IPS-18a (cell line): ENCODE data around the gene ERLEC1.
A peak's percentile ranks its signal among the peaks of the same experiment; 100 is the strongest.

Source experiments
- H3K27ac ChIP-seq: one replicate; pipeline ENCODE4 v1.5.1; 2013; ENCODE audit warnings: low read length
- H3K27me3 ChIP-seq: one replicate; pipeline ENCODE4 v1.6.1; 2013; ENCODE audit warnings: mild to moderate bottlenecking, low read length; ENCODE audit not compliant: control insufficient read depth, insufficient read depth
- H3K36me3 ChIP-seq: one replicate; pipeline ENCODE4 v1.6.1; 2013; ENCODE audit warnings: low read depth, low read length; ENCODE audit not compliant: control insufficient read depth
- H3K4me1 ChIP-seq: one replicate; pipeline ENCODE4 v1.6.1; 2013; ENCODE audit warnings: low read depth, low read length; ENCODE audit not compliant: control insufficient read depth
- H3K4me3 ChIP-seq: one replicate; pipeline ENCODE4 v1.5.1; 2013; ENCODE audit warnings: low read length
- H3K9ac ChIP-seq: one replicate; pipeline ENCODE4 v1.6.1; 2013; ENCODE audit warnings: mild to moderate bottlenecking, low read length, moderate library complexity
- H3K9me3 ChIP-seq: one replicate; pipeline ENCODE4 v1.6.1; 2013; ENCODE audit warnings: low read depth, low read length; ENCODE audit not compliant: control insufficient read depth

Gene ERLEC1

GRCh38 chr2:53786705-53787613, at the start of gene ERLEC1, which contains the start of gene ASB3:
TSS of gene ERLEC1 (plus strand) at chr2:53787044. CDS start at chr2:53787211, 167 bp downstream.
TSS of gene ASB3 (minus strand) at chr2:53786953. CDS start at chr2:53765572, 21,381 bp downstream.
- Histone ChIP-seq H3K9me3 (no peaks in the 10 kb centered on the region), H3K27ac (peak within 1 kb of the TSS; percentile 88)

GRCh38 chr2:53737091-53737490, 49.8 kb upstream of the ERLEC1 start:
- no peaks in the 10 kb centered on the region for H3K27me3 ChIP-seq
- H3K4me3 ChIP-seq = no peak overlapping the region
- H3K27ac ChIP-seq = no peak overlapping the region
- no peak overlapping the region for H3K9ac ChIP-seq
- no peaks in the 10 kb centered on the region for H3K36me3 ChIP-seq
- no peaks in the 10 kb centered on the region for H3K9me3 ChIP-seq
- H3K4me1 ChIP-seq = no peaks in the 10 kb centered on the region

More at GRCh38 chr2:53786705-53787613, at the start of gene ERLEC1, which contains the start of gene ASB3:
- Histone ChIP-seq H3K9ac (peak within 1 kb of the TSS; percentile 90), H3K27me3 (no peaks in the 10 kb centered on the region), H3K4me3 (peak within 1 kb of the TSS; percentile 90), H3K4me1 (peaks cover 15% of the 10 kb centered on the region), H3K36me3 (no peaks in the 10 kb centered on the region)

GRCh38 chr2:53739032-53739431, 47.8 kb upstream of the ERLEC1 start:
- H3K36me3 ChIP-seq = no peaks in the 10 kb centered on the region
- H3K9me3 ChIP-seq = no peaks in the 10 kb centered on the region
- H3K27ac ChIP-seq = no peak overlapping the region
- H3K4me1 ChIP-seq = no peaks in the 10 kb centered on the region
- H3K4me3 ChIP-seq = no peak overlapping the region
- no peaks in the 10 kb centered on the region for H3K27me3 ChIP-seq
- H3K9ac ChIP-seq = no peak overlapping the region

GRCh38 chr2:53740170-53740569, 46.7 kb upstream of the ERLEC1 start:
- H3K4me3 ChIP-seq = no peak overlapping the region
- H3K27ac ChIP-seq = no peak overlapping the region
- H3K9me3 ChIP-seq = no peaks in the 10 kb centered on the region
- no peaks in the 10 kb centered on the region for H3K36me3 ChIP-seq
- no peaks in the 10 kb centered on the region for H3K4me1 ChIP-seq
- no peak overlapping the region for H3K9ac ChIP-seq
- no peaks in the 10 kb centered on the region for H3K27me3 ChIP-seq

GRCh38 chr2:53744395-53745065, 42.3 kb upstream of the ERLEC1 start:
- Histone ChIP-seq H3K4me1 (no peaks in the 10 kb centered on the region), H3K9me3 (no peaks in the 10 kb centered on the region), H3K36me3 (peaks cover 11% of the 10 kb centered on the region), H3K27me3 (no peaks in the 10 kb centered on the region), H3K4me3 (no peak overlapping the region), H3K27ac (no peak overlapping the region), H3K9ac (no peak overlapping the region)

GRCh38 chr2:53750041-53750768, 36.6 kb upstream of the ERLEC1 start:
- H3K4me3 ChIP-seq = no peak overlapping the region
- peaks cover 24% of the 10 kb centered on the region for H3K36me3 ChIP-seq
- no peaks in the 10 kb centered on the region for H3K4me1 ChIP-seq
- no peaks in the 10 kb centered on the region for H3K9me3 ChIP-seq
- no peaks in the 10 kb centered on the region for H3K27me3 ChIP-seq
- H3K27ac ChIP-seq = no peak overlapping the region
- no peak overlapping the region for H3K9ac ChIP-seq

- no peaks in the 10 kb centered on the region for H3K4me1 ChIP-seq
- no peak overlapping the region for H3K9ac ChIP-seq
- H3K27me3 ChIP-seq = no peaks in the 10 kb centered on the region
- H3K9me3 ChIP-seq = no peaks in the 10 kb centered on the region
- peaks cover 31% of the 10 kb centered on the region for H3K36me3 ChIP-seq
- H3K27ac ChIP-seq = no peak overlapping the region
- no peak overlapping the region for H3K4me3 ChIP-seq
Measured at GRCh38 chr2:53751728-53752127, 35.1 kb upstream of the ERLEC1 start.

GRCh38 chr2:53752385-53752784, 34.5 kb upstream of the ERLEC1 start:
- H3K27me3 ChIP-seq = no peaks in the 10 kb centered on the region
- no peak overlapping the region for H3K27ac ChIP-seq
- no peak overlapping the region for H3K9ac ChIP-seq
- no peaks in the 10 kb centered on the region for H3K9me3 ChIP-seq
- H3K4me3 ChIP-seq = no peak overlapping the region
- H3K36me3 ChIP-seq = peaks cover 31% of the 10 kb centered on the region
- no peaks in the 10 kb centered on the region for H3K4me1 ChIP-seq

GRCh38 chr2:53753041-53753440, 33.8 kb upstream of the ERLEC1 start:
- no peaks in the 10 kb centered on the region for H3K9me3 ChIP-seq
- no peaks in the 10 kb centered on the region for H3K27me3 ChIP-seq
- H3K36me3 ChIP-seq = peaks cover 25% of the 10 kb centered on the region
- H3K4me1 ChIP-seq = no peaks in the 10 kb centered on the region
- H3K27ac ChIP-seq = no peak overlapping the region
- H3K9ac ChIP-seq = no peak overlapping the region
- H3K4me3 ChIP-seq = no peak overlapping the region

GRCh38 chr2:53755121-53755520, 31.7 kb upstream of the ERLEC1 start:
- H3K9me3 ChIP-seq = no peaks in the 10 kb centered on the region
- H3K36me3 ChIP-seq = peaks cover 20% of the 10 kb centered on the region
- no peaks in the 10 kb centered on the region for H3K27me3 ChIP-seq
- no peak overlapping the region for H3K4me3 ChIP-seq
- H3K9ac ChIP-seq = no peak overlapping the region
- no peaks in the 10 kb centered on the region for H3K4me1 ChIP-seq
- H3K27ac ChIP-seq = no peak overlapping the region

GRCh38 chr2:53756644-53757043, 30.2 kb upstream of the ERLEC1 start:
- Histone ChIP-seq H3K9ac (no peak overlapping the region), H3K27me3 (no peaks in the 10 kb centered on the region), H3K4me3 (no peak overlapping the region), H3K4me1 (no peaks in the 10 kb centered on the region), H3K36me3 (peaks cover 13% of the 10 kb centered on the region), H3K9me3 (no peaks in the 10 kb centered on the region), H3K27ac (no peak overlapping the region)
